Esophagus squamous epithelium (tissue), 4 donors: ENCODE results near the gene TPGS1.

ENCODE experiments used
- POLR2A ChIP-seq, 4 donors: fragments of 450-650 bp; IDR thresholded peaks; one replicate each; pipeline ENCODE4 v1.6.1; 2017; ENCODE audit warnings: antibody characterized with exemption in 4 of 4, mild to moderate bottlenecking in 4 of 4, moderate library complexity in 3 of 4
- TF ChIP-seq, protein P1 (sequence below), 6 experiments: fragments of 450-650 bp in 4 of 6; fragments of 200-600 bp in 2 of 6; sonication (generic) in 2 of 6; IDR thresholded peaks; one replicate each; pipeline ENCODE4 v1.5.1; 2016 to 2019; ENCODE audit warnings: antibody characterized with exemption in 6 of 6, mild to moderate bottlenecking in 4 of 6, moderate library complexity in 4 of 6

DNA sequence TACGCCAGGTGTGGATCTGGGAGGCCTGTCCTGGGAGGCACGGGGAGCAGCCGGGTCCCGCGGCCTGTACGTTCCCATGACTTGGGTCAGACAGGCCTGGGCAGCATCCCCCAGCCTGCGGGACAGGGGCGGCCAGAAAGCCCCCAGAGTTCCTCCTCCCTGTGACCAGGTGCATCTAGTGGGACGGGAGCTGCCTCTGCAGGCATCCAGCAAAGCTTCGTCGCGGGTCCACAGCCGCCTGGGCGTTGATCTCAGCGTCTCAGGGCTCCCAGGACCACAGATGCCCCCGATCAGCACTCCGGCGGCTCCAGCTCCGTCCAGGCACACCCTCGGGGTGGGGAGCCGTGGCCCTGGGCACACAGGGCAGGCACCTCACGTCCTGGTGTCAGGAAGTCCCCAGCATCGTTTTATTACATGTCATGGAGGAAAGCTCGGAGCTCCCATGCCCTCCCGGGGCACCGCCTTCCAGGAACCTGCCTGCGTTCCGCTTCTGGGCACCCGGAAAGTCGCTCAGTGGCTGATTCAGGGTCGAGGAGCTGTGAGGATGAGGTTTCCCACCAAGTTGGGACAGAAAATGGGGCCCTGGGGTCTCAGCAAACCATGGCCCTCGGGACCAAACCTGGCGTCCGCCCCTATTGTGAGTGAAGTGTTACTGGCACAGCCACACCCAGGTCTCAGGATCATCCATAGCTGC is 35.0 kb downstream of the TPGS1 start:
- TF ChIP-seq, protein P1, sequence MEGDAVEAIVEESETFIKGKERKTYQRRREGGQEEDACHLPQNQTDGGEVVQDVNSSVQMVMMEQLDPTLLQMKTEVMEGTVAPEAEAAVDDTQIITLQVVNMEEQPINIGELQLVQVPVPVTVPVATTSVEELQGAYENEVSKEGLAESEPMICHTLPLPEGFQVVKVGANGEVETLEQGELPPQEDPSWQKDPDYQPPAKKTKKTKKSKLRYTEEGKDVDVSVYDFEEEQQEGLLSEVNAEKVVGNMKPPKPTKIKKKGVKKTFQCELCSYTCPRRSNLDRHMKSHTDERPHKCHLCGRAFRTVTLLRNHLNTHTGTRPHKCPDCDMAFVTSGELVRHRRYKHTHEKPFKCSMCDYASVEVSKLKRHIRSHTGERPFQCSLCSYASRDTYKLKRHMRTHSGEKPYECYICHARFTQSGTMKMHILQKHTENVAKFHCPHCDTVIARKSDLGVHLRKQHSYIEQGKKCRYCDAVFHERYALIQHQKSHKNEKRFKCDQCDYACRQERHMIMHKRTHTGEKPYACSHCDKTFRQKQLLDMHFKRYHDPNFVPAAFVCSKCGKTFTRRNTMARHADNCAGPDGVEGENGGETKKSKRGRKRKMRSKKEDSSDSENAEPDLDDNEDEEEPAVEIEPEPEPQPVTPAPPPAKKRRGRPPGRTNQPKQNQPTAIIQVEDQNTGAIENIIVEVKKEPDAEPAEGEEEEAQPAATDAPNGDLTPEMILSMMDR (IDR thresholded peaks at IDR 0.05) = no peak
- TF ChIP-seq POLR2A (IDR thresholded peaks at IDR 0.05) = no peak
